HG02623 (cell line): Measurements from ENCODE around the gene COL23A1.
A peak's percentile ranks its signal among the peaks of the same experiment; 100 is the strongest.
"Not testable (repeated sequence)": the region's sequence is repeated elsewhere in the genome, so short reads cannot be mapped to it uniquely, and the experiment has no call there.

Experiments
- ATAC-seq: cut with Tn5 transposase; IDR thresholded peaks from one replicate; pipeline ENCODE4 v1.9.1; 2021; ENCODE audit warnings: moderate library complexity; ENCODE audit not compliant: unreplicated experiment

The COL23A1 gene

DNA sequence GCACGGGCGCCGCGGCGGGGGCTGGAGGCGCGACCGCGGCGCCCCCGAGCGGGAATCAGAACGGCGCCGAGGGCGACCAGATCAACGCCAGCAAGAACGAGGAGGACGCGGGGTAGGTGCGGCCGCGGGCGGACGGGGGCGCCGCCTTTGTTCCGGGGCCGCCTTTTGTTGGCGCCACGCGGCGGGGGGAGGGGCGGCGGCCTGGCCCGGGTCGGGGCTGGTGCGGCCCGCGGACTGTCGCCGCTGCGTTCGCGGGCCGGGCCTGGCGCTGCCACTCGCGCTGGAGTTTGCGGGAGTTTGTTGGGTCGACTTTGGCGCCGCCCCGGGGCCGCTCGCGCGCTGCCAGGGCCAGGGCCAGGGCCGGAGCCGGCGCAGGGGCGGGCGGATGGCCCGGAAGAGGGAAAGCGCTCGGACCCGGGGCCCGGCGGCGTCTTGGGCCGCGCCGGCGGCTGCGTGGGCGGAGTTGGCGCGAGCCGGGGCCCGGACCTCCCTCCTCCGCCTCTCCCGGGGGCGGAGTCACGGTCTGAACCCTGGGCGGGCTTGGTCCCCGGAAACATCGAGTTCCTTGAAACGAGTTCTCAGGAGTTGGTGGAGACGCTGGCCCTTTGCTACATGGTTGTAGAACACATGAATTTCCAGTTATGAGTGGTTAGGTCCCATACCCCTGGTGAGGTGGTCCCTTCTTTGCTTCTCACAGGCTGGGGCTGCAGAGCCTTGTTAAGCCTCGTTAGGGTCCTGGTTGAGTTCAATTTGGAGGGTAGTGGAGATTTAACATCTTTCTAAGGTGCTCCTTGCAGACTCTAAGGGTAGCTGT is 385.1 kb downstream of the COL23A1 start:
- ATAC-seq: peak; percentile 41

DNA sequence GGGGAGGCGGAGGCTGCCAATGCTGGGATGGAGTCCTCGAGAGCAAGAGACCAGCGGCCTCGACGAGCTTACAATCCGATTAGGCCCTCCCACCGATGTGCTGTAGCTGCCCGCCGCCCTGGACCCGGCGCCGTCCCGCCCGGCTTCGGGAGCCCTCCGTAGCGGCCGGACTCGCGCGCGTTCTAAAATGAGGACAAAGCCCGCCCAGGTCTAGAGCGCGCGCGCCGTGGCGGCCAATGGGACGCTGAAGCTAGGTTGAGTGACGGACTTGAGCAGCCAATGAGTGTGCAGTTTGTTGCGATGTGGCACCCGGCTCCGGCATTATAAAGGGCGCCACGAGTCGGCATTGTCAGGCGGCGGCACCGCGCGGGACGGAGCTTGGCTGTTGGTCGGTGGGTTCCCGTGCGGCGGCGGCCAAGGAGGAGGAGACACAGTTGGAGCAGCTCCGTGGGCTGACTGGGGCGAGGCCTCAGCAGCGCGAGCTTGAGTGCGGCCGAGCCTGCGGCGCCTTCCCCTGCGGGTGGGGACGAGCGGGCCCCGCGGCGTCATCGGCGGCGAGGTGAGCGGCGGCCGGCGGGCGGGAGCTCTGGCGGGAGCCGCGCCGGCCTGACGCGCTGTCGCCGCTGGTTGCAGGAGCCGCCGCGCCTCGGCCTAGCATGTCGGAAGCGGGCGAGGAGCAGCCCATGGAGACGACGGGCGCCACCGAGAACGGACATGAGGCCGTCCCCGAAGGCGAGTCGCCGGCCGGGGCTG is 385.8 kb downstream of the COL23A1 start, which contains the start of gene HNRNPAB:
Gene HNRNPAB (plus strand): TSS at position 352 of the 753 bp plus-strand sequence. CDS start 305 bp downstream, at position 657.
- ATAC-seq: peak; percentile 73

GRCh38 chr5:178203670-178204181 is 386.5 kb downstream of the COL23A1 start:
- no peak for ATAC-seq

DNA sequence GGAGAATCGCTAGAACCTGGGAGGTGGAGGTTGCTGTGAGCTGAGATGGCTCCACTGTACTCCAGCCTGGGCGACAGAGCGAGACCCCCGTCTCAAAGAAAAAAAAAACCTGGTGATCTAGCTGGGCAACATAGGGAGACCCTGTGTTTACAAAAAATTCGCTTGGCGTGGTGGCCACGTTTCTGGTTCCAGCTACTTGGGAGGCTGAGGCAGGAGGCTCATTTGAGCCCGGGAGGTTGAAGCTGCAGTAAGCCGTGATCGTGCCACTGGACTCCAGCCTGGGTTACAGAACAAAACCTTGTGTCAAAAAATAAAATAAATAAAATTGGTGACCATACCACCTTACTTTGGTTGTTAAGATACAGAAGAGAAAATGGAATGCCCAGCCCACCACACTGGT is 387.7 kb downstream of the COL23A1 start:
- ATAC-seq: no peak

- no peak for ATAC-seq
Measured at GRCh38 chr5:178201927-178202235, 388.3 kb downstream of the COL23A1 start.

DNA sequence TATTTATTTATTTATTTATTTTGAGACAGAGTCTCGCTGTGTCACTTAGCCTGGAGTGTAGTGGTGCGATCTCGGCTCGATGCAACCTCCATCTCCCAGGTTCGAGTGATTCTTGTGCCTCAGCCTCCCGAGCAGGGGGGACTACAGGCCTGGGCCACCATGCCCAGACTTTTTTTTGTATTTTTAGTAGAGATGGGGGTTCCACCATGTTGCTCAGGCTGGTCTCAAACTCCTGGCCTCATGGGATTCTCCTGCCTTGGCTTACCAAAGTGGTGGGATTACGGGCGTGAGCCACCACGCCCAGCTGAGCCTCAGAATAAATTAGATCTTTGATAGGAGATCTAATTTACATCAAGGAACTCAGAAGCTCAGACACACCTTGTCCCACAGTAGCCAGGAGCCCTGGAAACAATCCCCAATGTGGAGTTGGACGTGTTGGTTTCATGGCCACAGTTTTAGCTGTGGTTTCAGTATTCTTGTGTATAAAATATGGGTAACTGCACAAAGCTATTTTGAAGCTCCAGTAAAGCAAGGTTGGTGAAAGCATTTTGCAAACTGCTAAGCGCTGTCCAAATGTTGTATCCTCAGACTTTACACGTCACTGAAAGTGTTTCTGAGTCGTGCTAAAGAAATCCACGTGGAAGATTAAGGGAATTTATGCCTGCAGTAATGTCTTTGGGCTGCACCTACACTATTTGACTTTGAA is 388.8 kb downstream of the COL23A1 start:
- ATAC-seq: no peak

DNA sequence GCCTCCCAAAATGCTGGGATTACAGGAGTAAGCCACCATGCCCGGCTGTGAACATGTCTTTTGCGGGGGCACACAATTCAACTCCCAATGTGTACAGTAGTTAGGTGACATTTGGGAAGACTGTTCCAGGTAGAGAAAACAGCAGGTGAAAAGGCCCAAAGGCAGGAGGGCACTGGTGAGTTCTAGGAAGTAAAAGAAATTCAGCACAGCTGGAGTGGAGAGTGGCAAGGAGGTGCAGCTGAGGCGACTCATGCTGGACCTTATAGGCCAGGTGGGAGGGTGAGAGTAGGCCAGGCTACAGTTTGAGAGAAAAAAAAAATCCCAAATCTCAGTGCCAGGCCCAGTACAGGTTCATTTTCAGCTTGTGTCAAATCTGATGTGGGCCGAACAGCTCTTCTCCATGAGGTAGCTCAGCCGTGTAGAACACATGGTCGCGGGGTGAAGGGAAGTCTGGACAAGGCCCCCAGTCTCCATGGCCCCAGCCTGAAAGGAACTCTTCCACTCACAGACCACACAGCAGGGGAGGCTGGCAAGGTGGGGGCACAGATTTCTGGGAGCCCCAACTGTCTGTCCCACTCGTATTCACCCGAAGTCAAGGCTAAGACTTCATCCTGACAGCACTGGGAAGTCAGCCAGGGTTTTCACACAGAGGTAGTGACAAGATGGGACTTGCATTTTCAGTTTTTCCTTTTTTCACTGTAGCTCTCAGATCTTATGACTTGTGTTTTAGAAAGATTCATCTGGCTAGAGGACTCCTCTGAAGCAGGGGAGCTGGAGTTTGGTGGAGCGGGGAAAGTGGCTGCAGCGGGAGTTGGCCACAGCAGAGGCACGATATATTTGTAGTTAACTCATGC is 390.4 kb downstream of the COL23A1 start:
- no peak for ATAC-seq

- ATAC-seq: no peak
Measured at GRCh38 chr5:178198706-178199105, 391.5 kb downstream of the COL23A1 start.

DNA sequence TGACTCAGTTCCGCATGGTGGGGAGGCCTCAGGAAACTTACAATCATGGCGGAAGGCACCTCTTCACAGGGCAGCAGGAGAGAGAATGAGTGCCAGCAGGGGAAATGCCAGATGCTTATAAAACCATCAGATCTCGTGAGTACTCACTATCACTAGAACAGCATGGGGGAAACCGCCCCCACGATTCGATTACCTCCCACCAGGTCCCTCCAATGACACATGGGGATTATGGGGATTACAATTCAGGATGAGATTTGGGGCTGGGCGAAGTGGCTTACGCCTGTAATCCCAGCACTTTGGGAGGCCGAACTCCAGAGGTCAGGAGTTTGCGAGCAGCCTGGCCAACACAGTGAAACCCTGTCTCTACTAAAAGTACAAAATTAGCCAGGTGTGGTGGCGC is 392.0 kb downstream of the COL23A1 start:
- ATAC-seq: not testable (repeated sequence)

DNA sequence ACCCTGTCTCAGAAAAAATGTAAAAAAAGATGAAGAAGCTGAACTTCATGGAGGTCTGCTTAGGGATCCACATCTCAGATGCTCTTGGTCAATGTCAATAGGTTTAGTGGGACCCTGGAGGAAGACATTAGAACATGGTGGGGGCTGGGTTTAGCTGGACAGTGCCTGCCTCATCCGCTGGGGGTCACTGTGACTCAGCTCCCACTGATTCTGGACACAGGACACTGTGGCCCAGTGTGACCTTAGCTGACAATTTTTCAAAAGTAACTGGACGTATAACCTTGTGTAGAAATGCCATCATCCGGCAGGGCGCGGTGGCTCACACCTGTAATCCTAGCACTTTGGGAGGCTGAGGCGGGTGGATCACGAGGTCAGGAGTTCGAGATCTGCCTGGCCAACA is 393.2 kb downstream of the COL23A1 start:
- no peak for ATAC-seq

GRCh38 chr5:178196281-178196812 is 393.8 kb downstream of the COL23A1 start:
- ATAC-seq: no peak

GRCh38 chr5:178194026-178194425 is 396.2 kb downstream of the COL23A1 start:
- no peak for ATAC-seq

DNA sequence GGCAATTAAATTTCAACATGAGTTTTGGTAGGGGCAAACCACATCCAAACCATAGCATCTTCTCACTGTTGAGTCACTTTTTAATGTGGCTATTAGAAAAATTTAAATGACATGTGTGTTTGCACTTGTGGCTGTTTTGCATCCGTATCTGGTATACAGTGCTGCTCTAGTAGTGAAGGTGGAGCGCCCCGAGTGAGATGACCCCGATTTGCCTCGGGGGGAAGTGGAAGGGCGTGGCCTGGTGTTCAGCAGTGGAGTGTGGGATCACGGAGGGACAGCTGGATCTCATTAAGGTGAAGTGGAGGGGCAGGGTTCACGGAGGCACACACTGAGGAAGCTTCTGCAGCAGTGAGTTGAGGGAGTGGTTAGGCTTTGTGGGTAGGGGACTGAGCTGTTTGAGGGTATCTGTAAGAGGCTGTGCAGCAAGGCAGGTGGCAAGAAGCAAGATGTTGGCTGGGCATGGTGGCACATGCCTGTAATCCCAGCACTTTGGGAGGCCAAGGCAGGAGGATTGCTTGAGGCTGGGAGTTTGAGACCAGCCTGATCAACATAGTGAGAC is 396.9 kb downstream of the COL23A1 start:
- ATAC-seq: no peak

DNA sequence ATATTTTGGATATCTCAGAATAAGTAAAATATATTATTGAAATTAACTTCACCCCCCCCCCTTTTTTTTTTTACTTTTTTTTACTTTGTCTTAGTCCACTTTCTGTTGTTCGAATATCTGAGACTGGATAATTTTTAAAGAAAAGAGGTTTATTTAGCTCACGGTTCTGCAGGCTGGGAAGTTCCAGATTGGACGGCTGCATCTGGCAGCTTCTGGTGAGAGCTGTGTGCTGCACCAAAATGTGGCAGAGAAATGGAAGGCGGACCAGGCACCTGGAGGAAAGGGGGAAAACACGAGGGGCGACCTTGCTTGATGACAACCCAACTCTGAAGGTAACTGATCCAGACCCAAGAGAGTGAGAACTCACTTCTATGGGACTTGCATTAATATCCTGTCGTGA is 397.4 kb downstream of the COL23A1 start:
- no peak for ATAC-seq

GRCh38 chr5:178192244-178192643 is 397.9 kb downstream of the COL23A1 start:
- ATAC-seq: no peak

DNA sequence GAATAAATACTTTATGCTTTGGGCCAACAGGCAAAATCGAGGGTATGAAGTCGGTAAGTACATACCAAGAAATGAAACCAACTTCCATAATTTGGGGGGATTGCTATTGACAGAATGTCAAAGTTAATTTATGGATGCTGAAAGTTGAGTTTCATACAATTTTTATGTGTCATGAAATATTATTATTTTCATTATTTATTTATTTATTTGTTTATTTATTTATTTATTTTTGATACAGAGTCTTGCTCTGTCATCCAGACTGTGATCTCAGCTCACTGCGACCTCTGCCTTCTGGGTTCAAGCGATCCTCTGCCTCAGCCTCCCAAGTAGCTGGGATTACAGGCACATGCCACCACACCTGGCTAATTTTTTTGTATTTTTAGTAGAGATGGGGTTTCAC is 398.5 kb downstream of the COL23A1 start:
- ATAC-seq: no peak

- ATAC-seq: no peak
Measured at GRCh38 chr5:178189433-178189832, 400.8 kb downstream of the COL23A1 start.
